Measurements from ENCODE around the gene ATPAF1. TPM values are rescaled to one million over a fixed set of nuclear protein-coding genes. Genes with fewer than 3 reads are reported as not detected.

The ATPAF1 gene
- total RNA-seq, 1 donor from 2014 or later, result 19.3 TPM

DNA sequence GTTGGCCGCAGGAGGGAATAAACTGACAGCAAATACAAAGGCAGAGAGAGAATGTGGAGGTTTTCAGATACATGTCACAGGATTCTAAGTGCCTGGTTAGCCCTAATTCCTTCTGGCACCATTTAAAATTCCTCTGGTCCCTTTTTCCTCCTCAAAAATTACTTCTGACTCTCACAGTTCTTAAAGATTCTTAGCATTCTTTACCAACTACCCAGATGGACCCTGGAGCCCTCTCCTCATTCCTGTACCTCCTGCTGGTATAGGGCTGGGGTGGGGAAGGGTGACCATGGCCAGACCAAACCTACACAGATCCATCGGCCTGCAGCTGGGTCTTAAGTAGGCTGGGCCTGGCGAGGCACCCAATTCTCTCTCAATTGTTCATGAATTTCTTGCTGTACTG lies 71.3 kb downstream of the ATPAF1 start:
- Mint-ChIP-seq H3K27me3 (ENCODE audit: low read depth, unreplicated experiment) (no peaks in the 10 kb centered on the region), H3K27ac (ENCODE audit: unreplicated experiment) (no peak overlapping the region), H3K4me1 (ENCODE audit: low read depth, unreplicated experiment) (peaks cover 12% of the 10 kb centered on the region), H3K9me3 (ENCODE audit: unreplicated experiment) (no peaks in the 10 kb centered on the region), H3K36me3 (ENCODE audit: low read depth, unreplicated experiment) (peaks cover 16% of the 10 kb centered on the region), H3K4me3 (ENCODE audit: unreplicated experiment) (no peak overlapping the region)
- no peak overlapping the region for H2AFZ ChIP-seq (ENCODE audit: low read depth, low read length)
- no peak for TF ChIP-seq EZH2 (IDR thresholded peaks at IDR 0.05; ENCODE audit: insufficient read depth, low read length)
- TF ChIP-seq, protein P1, sequence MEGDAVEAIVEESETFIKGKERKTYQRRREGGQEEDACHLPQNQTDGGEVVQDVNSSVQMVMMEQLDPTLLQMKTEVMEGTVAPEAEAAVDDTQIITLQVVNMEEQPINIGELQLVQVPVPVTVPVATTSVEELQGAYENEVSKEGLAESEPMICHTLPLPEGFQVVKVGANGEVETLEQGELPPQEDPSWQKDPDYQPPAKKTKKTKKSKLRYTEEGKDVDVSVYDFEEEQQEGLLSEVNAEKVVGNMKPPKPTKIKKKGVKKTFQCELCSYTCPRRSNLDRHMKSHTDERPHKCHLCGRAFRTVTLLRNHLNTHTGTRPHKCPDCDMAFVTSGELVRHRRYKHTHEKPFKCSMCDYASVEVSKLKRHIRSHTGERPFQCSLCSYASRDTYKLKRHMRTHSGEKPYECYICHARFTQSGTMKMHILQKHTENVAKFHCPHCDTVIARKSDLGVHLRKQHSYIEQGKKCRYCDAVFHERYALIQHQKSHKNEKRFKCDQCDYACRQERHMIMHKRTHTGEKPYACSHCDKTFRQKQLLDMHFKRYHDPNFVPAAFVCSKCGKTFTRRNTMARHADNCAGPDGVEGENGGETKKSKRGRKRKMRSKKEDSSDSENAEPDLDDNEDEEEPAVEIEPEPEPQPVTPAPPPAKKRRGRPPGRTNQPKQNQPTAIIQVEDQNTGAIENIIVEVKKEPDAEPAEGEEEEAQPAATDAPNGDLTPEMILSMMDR (IDR thresholded peaks at IDR 0.05; ENCODE audit: insufficient read depth, low read depth, low read length), result no peak
- H3K79me2 ChIP-seq (ENCODE audit: insufficient read depth, low read length), result no peaks in the 10 kb centered on the region
- H3K4me3 ChIP-seq (ENCODE audit: insufficient read depth, low read depth, low read length), result no peak overlapping the region
- DNase-seq (ENCODE audit: low read depth) (no peak), FAIRE-seq (no peak)
- no peaks in the 10 kb centered on the region for H3K27me3 ChIP-seq (ENCODE audit: insufficient read depth, low read length)
- H3K27ac ChIP-seq (ENCODE audit: low read depth, low read length), result no peak overlapping the region
- H3K9ac ChIP-seq (ENCODE audit: low read length), result no peak overlapping the region
- H3K4me2 ChIP-seq (ENCODE audit: low read length), result no peak overlapping the region
- H3K36me3 ChIP-seq (ENCODE audit: insufficient read depth, low read length), result peaks cover 5% of the 10 kb centered on the region
- no peaks in the 10 kb centered on the region for H3K4me1 ChIP-seq (ENCODE audit: insufficient read depth, low read length)
- H3K9me3 ChIP-seq (ENCODE audit: insufficient read depth, low read depth, low read length), result no peaks in the 10 kb centered on the region
- peaks cover 20% of the 10 kb centered on the region for H4K20me1 ChIP-seq (ENCODE audit: insufficient read depth, low read length)

DNA sequence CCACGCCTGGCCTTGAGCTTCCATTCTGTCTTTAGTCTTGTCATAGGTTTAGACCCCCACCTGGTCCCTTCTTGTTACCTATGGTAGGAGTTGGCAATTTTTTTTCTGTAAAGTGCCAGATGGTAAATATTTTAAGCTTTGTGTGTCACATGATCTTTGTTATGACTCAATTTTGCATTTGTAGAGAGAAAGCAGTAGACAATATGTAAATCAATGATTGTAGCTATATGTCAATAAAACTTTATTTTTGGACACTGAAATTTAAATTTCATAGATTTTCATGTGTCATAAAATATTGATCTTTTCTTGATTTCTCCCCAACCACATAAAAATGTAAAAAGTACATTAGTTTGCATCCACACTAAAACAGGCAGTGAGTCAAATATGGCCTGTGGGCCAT lies 72.1 kb downstream of the ATPAF1 start:
- H3K27me3 ChIP-seq (ENCODE audit: insufficient read depth, low read length), result no peaks in the 10 kb centered on the region
- no peaks in the 10 kb centered on the region for H3K9me3 ChIP-seq (ENCODE audit: insufficient read depth, low read depth, low read length)
- peaks cover 5% of the 10 kb centered on the region for H3K36me3 ChIP-seq (ENCODE audit: insufficient read depth, low read length)
- H3K4me1 Mint-ChIP-seq (ENCODE audit: low read depth, unreplicated experiment), result peaks cover 12% of the 10 kb centered on the region
- H4K20me1 ChIP-seq (ENCODE audit: insufficient read depth, low read length), result peaks cover 20% of the 10 kb centered on the region
- H3K4me3 Mint-ChIP-seq (ENCODE audit: unreplicated experiment), result no peak overlapping the region
- no peak overlapping the region for H3K4me3 ChIP-seq (ENCODE audit: insufficient read depth, low read depth, low read length)
- TF ChIP-seq, protein P1 (IDR thresholded peaks at IDR 0.05; ENCODE audit: insufficient read depth, low read depth, low read length), result no peak
- no peak for TF ChIP-seq EZH2 (IDR thresholded peaks at IDR 0.05; ENCODE audit: insufficient read depth, low read length)
- H3K4me2 ChIP-seq (ENCODE audit: low read length), result no peak overlapping the region
- no peak for FAIRE-seq
- no peak overlapping the region for H3K27ac Mint-ChIP-seq (ENCODE audit: unreplicated experiment)
- no peaks in the 10 kb centered on the region for H3K79me2 ChIP-seq (ENCODE audit: insufficient read depth, low read length)
- H3K27ac ChIP-seq (ENCODE audit: low read depth, low read length), result no peak overlapping the region
- H3K27me3 Mint-ChIP-seq (ENCODE audit: low read depth, unreplicated experiment), result no peaks in the 10 kb centered on the region
- no peak for DNase-seq (ENCODE audit: low read depth)
- H3K9me3 Mint-ChIP-seq (ENCODE audit: unreplicated experiment), result peaks cover 3% of the 10 kb centered on the region
- peaks cover 21% of the 10 kb centered on the region for H3K36me3 Mint-ChIP-seq (ENCODE audit: low read depth, unreplicated experiment)
- H3K9ac ChIP-seq (ENCODE audit: low read length), result no peak overlapping the region
- no peak overlapping the region for H2AFZ ChIP-seq (ENCODE audit: low read depth, low read length)
- no peaks in the 10 kb centered on the region for H3K4me1 ChIP-seq (ENCODE audit: insufficient read depth, low read length)

DNA sequence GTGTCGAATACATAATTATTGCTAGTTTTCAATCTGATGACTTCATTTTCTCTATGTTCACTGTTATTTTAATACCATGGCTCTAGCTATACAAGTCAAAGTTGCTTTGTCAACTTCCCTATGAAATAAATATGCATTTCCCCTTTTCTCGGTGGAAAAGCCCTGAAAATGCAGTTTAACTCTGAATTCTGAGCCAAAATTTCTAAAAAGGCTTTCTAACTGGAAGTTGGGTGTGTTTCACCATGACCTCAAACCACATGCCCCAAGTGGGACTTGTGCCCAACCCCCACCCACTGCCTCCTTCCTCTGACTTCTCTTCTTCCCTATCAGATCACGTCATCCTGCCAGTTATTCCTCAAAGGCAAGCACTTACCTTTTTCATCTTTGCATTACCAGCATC lies 73.0 kb downstream of the ATPAF1 start:
- no peaks in the 10 kb centered on the region for H3K4me1 ChIP-seq (ENCODE audit: insufficient read depth, low read length)
- DNase-seq (ENCODE audit: low read depth) (no peak), FAIRE-seq (no peak)
- H3K4me3 ChIP-seq (ENCODE audit: insufficient read depth, low read depth, low read length), result no peak overlapping the region
- H3K27me3 ChIP-seq (ENCODE audit: insufficient read depth, low read length), result no peaks in the 10 kb centered on the region
- H3K4me2 ChIP-seq (ENCODE audit: low read length), result no peak overlapping the region
- H3K36me3 ChIP-seq (ENCODE audit: insufficient read depth, low read length), result peaks cover 11% of the 10 kb centered on the region
- no peak overlapping the region for H3K27ac ChIP-seq (ENCODE audit: low read depth, low read length)
- no peak overlapping the region for H3K9ac ChIP-seq (ENCODE audit: low read length)
- peaks cover 30% of the 10 kb centered on the region for H3K36me3 Mint-ChIP-seq (ENCODE audit: low read depth, unreplicated experiment)
- H3K9me3 ChIP-seq (ENCODE audit: insufficient read depth, low read depth, low read length), result no peaks in the 10 kb centered on the region
- no peak overlapping the region for H2AFZ ChIP-seq (ENCODE audit: low read depth, low read length)
- H3K27ac Mint-ChIP-seq (ENCODE audit: unreplicated experiment), result no peak overlapping the region
- peaks cover 16% of the 10 kb centered on the region for H4K20me1 ChIP-seq (ENCODE audit: insufficient read depth, low read length)
- peaks cover 11% of the 10 kb centered on the region for H3K9me3 Mint-ChIP-seq (ENCODE audit: unreplicated experiment)
- TF ChIP-seq EZH2 (IDR thresholded peaks at IDR 0.05; ENCODE audit: insufficient read depth, low read length), result no peak
- TF ChIP-seq, protein P1 (IDR thresholded peaks at IDR 0.05; ENCODE audit: insufficient read depth, low read depth, low read length), result no peak
- peaks cover 12% of the 10 kb centered on the region for H3K4me1 Mint-ChIP-seq (ENCODE audit: low read depth, unreplicated experiment)
- H3K4me3 Mint-ChIP-seq (ENCODE audit: unreplicated experiment), result no peak overlapping the region
- H3K79me2 ChIP-seq (ENCODE audit: insufficient read depth, low read length), result no peaks in the 10 kb centered on the region
- H3K27me3 Mint-ChIP-seq (ENCODE audit: low read depth, unreplicated experiment), result no peaks in the 10 kb centered on the region
